H1 (cell line): ENCODE results near the gene GATA1. TPM values are rescaled to one million over a fixed set of nuclear protein-coding genes. Genes with fewer than 3 reads are reported as not detected.
A peak's percentile ranks its signal among the peaks of the same experiment; 100 is the strongest.

Experiments used
- CTCF ChIA-PET: fragments of 300-600 bp; sonication (Branson Sonifier 250); formaldehyde crosslinking; loops from one replicate; lab custom pipeline; 2021; ENCODE audit not compliant: partially characterized antibody; lab: Charles Lee
- POLR2A ChIA-PET: fragments of 300-600 bp; sonication (Branson Sonifier 250); formaldehyde crosslinking; loops from one replicate; lab custom pipeline; 2021; ENCODE audit warnings: inconsistent platforms; ENCODE audit not compliant: partially characterized antibody; lab: Charles Lee
- DNase-seq, 2 experiments: peaks; one replicate each; pipeline versions ENCODE4 v3.0.0 to v3.0.0-alpha.2; 2010 to 2022; ENCODE audit warnings: low spot score in 2 of 2, low read depth in 1 of 2, mixed read lengths in 1 of 2
- FAIRE-seq: peaks from 2 replicates; lab custom pipeline; 2011; peaks lifted over from hg19 to GRCh38; lab: Jason Lieb, UNC
- H2AFZ ChIP-seq: 2 replicates; pipeline ENCODE4 v1.8.1; 2012; ENCODE audit warnings: low read length, inconsistent platforms
- H2AK5ac ChIP-seq: 2 replicates; pipeline ENCODE4 v1.6.1; 2013; ENCODE audit warnings: low read depth, low read length
- H2BK120ac ChIP-seq: replicated peaks from 2 replicates; pipeline ENCODE3; 2013; ENCODE audit warnings: low read depth, low read length, inconsistent platforms
- H2BK12ac ChIP-seq: 2 replicates; pipeline ENCODE4 v1.6.1; 2013; ENCODE audit warnings: low read depth, low read length
- H2BK15ac ChIP-seq: 2 replicates; pipeline ENCODE4 v1.6.1; 2013; ENCODE audit warnings: low read length
- H2BK20ac ChIP-seq: 2 replicates; pipeline ENCODE4 v1.6.1; 2013; ENCODE audit warnings: low read length
- H2BK5ac ChIP-seq: 2 replicates; pipeline ENCODE4 v1.6.1; 2013; ENCODE audit warnings: low read depth, low read length
- H3K14ac ChIP-seq: 2 replicates; pipeline ENCODE4 v1.6.1; 2013; ENCODE audit warnings: inconsistent platforms; ENCODE audit not compliant: insufficient read length
- H3K18ac ChIP-seq: 2 replicates; pipeline ENCODE4 v1.6.1; 2013; ENCODE audit warnings: low read length; ENCODE audit errors: extremely low read depth
- H3K23ac ChIP-seq: 2 replicates; pipeline ENCODE4 v1.6.1; 2013; ENCODE audit warnings: inconsistent platforms; ENCODE audit not compliant: insufficient read length
- H3K23me2 ChIP-seq: 2 replicates; pipeline ENCODE4 v1.6.1; 2013; ENCODE audit warnings: low read depth, low read length
- H3K27ac ChIP-seq: 2 replicates; pipeline ENCODE4 v1.6.1; 2011; ENCODE audit warnings: low read depth, low read length, inconsistent platforms
- H3K27me3 ChIP-seq, 4 experiments: replicated peaks in 1 of 4; 1 replicate in 1 of 4; 2 replicates in 3 of 4; pipeline versions ENCODE4 v1.6.1 to v1.8.1; 2011 to 2013; ENCODE audit warnings: low read length in 3 of 4, mild to moderate bottlenecking in 3 of 4, inconsistent platforms in 2 of 4, mixed read lengths in 2 of 4, moderate library complexity in 1 of 4; ENCODE audit not compliant: control insufficient read depth in 3 of 4, insufficient read depth in 3 of 4; ENCODE audit errors: extremely low read depth in 1 of 4
- H3K36me3 ChIP-seq, 4 experiments: 2 replicates each; pipeline versions ENCODE4 v1.6.1 to v1.8.1; 2011 to 2013; ENCODE audit warnings: mild to moderate bottlenecking in 4 of 4, low read length in 3 of 4, moderate library complexity in 2 of 4, control low read depth in 1 of 4, inconsistent platforms in 1 of 4; ENCODE audit not compliant: insufficient read depth in 4 of 4, control insufficient read depth in 2 of 4
- H3K4ac ChIP-seq: replicated peaks from 2 replicates; pipeline ENCODE3; 2013; ENCODE audit warnings: low read length, low read depth, mixed read lengths, inconsistent platforms; ENCODE audit not compliant: insufficient read length
- H3K4me1 ChIP-seq, 4 experiments: replicated peaks in 1 of 4; 1 replicate in 1 of 4; 2 replicates in 3 of 4; pipeline versions ENCODE4 v1.6.1 to v1.8.1; 2011 to 2013; ENCODE audit warnings: low read length in 3 of 4, inconsistent platforms in 2 of 4, mixed read lengths in 1 of 4; ENCODE audit not compliant: insufficient read depth in 4 of 4, control insufficient read depth in 3 of 4
- H3K4me2 ChIP-seq, 2 experiments: 2 replicates each; pipeline versions ENCODE4 v1.6.1 to v1.8.1; 2011 to 2013; ENCODE audit warnings: low read depth in 2 of 2, low read length in 2 of 2, control low read depth in 1 of 2, inconsistent platforms in 1 of 2, mild to moderate bottlenecking in 1 of 2; ENCODE audit not compliant: insufficient read depth in 1 of 2
- H3K4me3 ChIP-seq, 4 experiments: fragments of 200-600, 300-600 bp in 1 of 4; sonication (generic), shearing (Covaris generic), sonication (Bioruptor Twin) in 1 of 4; 2 replicates each; pipeline versions ENCODE4 v1.5.1 to v1.8.1; 2011 to 2016; ENCODE audit warnings: low read length in 4 of 4, low read depth in 3 of 4, control low read depth in 2 of 4, inconsistent platforms in 2 of 4, mild to moderate bottlenecking in 2 of 4, mixed read lengths in 1 of 4, moderate library complexity in 1 of 4; ENCODE audit not compliant: insufficient read depth in 2 of 4; ENCODE audit errors: extremely low read depth in 1 of 4
- H3K56ac ChIP-seq: replicated peaks from 2 replicates; pipeline ENCODE3; 2013; ENCODE audit warnings: low read depth, mild to moderate bottlenecking, mixed read lengths, low read length, inconsistent platforms; ENCODE audit not compliant: insufficient read length
- H3K79me1 ChIP-seq: 2 replicates; pipeline ENCODE4 v1.6.1; 2013; ENCODE audit warnings: low read depth, low read length, control low read depth
- H3K79me2 ChIP-seq, 2 experiments: 2 replicates each; pipeline versions ENCODE4 v1.6.1 to v1.8.1; 2012 to 2013; ENCODE audit warnings: low read length in 2 of 2, mild to moderate bottlenecking in 2 of 2, inconsistent platforms in 1 of 2; ENCODE audit not compliant: insufficient read depth in 2 of 2, control insufficient read depth in 1 of 2
- H3K9ac ChIP-seq, 4 experiments: replicated peaks in 1 of 4; 1 replicate in 1 of 4; 2 replicates in 3 of 4; pipeline versions ENCODE4 v1.6.1 to v1.8.1; 2011 to 2013; ENCODE audit warnings: low read depth in 3 of 4, low read length in 3 of 4, control low read depth in 2 of 4, mild to moderate bottlenecking in 2 of 4, moderate library complexity in 2 of 4, inconsistent platforms in 1 of 4; ENCODE audit errors: extremely low read depth in 1 of 4
- H3K9me3 ChIP-seq, 2 experiments: 2 replicates each; pipeline versions ENCODE4 v1.6.1 to v1.8.1; 2012 to 2013; ENCODE audit warnings: mild to moderate bottlenecking in 2 of 2, moderate library complexity in 2 of 2, control low read depth in 1 of 2, inconsistent platforms in 1 of 2, low read depth in 1 of 2, low read length in 1 of 2, mixed read lengths in 1 of 2; ENCODE audit not compliant: insufficient read depth in 2 of 2
- H4K20me1 ChIP-seq, 2 experiments: replicated peaks in 1 of 2; 2 replicates each; pipeline versions ENCODE3 to v1.8.1; 2011 to 2013; ENCODE audit warnings: inconsistent platforms in 2 of 2, low read length in 2 of 2, mild to moderate bottlenecking in 1 of 2; ENCODE audit not compliant: insufficient read depth in 2 of 2, control insufficient read depth in 1 of 2
- H4K5ac ChIP-seq: 2 replicates; pipeline ENCODE4 v1.6.1; 2013; ENCODE audit warnings: low read length, low read depth, mixed read lengths, inconsistent platforms; ENCODE audit not compliant: insufficient read length
- H4K8ac ChIP-seq: 2 replicates; pipeline ENCODE4 v1.8.0; 2013; ENCODE audit warnings: mild to moderate bottlenecking, moderate library complexity, low read length, inconsistent platforms; ENCODE audit not compliant: insufficient read depth; ENCODE audit errors: extremely low read depth
- H4K91ac ChIP-seq: replicated peaks from 2 replicates; pipeline ENCODE3; 2013; ENCODE audit warnings: low read length, mixed read lengths, inconsistent platforms; ENCODE audit not compliant: insufficient read length
- NANOG ChIP-seq: IDR thresholded peaks from 2 replicates; pipeline ENCODE4 v1.6.1; 2011; ENCODE audit warnings: low read length, low read depth, mild to moderate bottlenecking, inconsistent platforms; ENCODE audit not compliant: insufficient read depth, poor library complexity, severe bottlenecking
- SIRT6 ChIP-seq: IDR thresholded peaks from one replicate; pipeline ENCODE4 v1.7.1; 2012; ENCODE audit warnings: low read length, inconsistent platforms
- SP2 ChIP-seq: IDR thresholded peaks from 2 replicates; pipeline ENCODE4 v1.6.1; 2012; ENCODE audit warnings: mild to moderate bottlenecking, low read length, inconsistent platforms
- SP4 ChIP-seq: IDR thresholded peaks from 2 replicates; pipeline ENCODE4 v1.6.1; 2012; ENCODE audit warnings: low read length, inconsistent platforms
- WGBS, 2 experiments: shearing (Covaris generic) in 1 of 2; methylation state at CpG; one replicate each; pipeline versions ENCODE4 v1.1.6 to v1.1.7; 2013 to 2015; ENCODE audit warnings: low lambda C conversion rate in 2 of 2, mixed read lengths in 2 of 2, inconsistent platforms in 1 of 2, low coverage in 1 of 2, missing lambda C conversion rate in 1 of 2; ENCODE audit not compliant: insufficient replicate concordance in 2 of 2, insufficient coverage in 1 of 2, insufficient read length in 1 of 2; ENCODE audit errors: extremely low coverage in 1 of 2, missing lambda C conversion rate in 1 of 2; 5-methylcytosine and 5-hydroxymethylcytosine counted together
- polyA plus RNA-seq, 7 experiments: library from polyadenylated mRNA; depleted of rRNA in 3 of 7; stranded (reverse) in 5 of 7; unstranded in 2 of 7; fragments of >200 nt in 5 of 7; fragments of 200-250 nt in 2 of 7; gene quantifications; 1 replicate in 5 of 7; 2 replicates in 1 of 7; 4 replicates in 1 of 7; pipeline versions ENCODE4 v1.2.1 to v1.2.3, GENCODE V29; 2011 to 2013; ENCODE audit warnings: missing spikeins in 2 of 7, mixed read lengths in 2 of 7
- total RNA-seq: library from RNA; stranded (reverse); fragmentation: NEBNext Ultra II Directional; extraction: Animal tissue kit (Norgen Biotek cat#: 25700); gene quantifications from 2 replicates; pipeline ENCODE4 v1.2.1, GENCODE V29; 2021

The GATA1 gene
- total and polyA plus RNA-seq, 2 of the 8 experiments (the other 6 are each of a cell fraction or from before 2014, with no cell fraction given), result 0.05 TPM; not detected in 1

- H4K91ac ChIP-seq, result no peak overlapping the region
- no peak overlapping the region for H2BK12ac ChIP-seq
- no peaks in the 10 kb centered on the region for H4K20me1 ChIP-seq
- H3K4ac ChIP-seq, result no peak overlapping the region
- no peak overlapping the region for H2BK15ac ChIP-seq
- no peaks in the 10 kb centered on the region for H3K4me1 ChIP-seq
- no peak overlapping the region for H2BK20ac ChIP-seq
- no peak overlapping the region for H2AFZ ChIP-seq
- no peak for DNase-seq
- peak overlapping the region; percentile 51; the same call in 1 of the 2 replicates for H4K8ac ChIP-seq
- CTCF ChIA-PET, result no interaction called here
- TF ChIP-seq SIRT6, result no peak
- no peak for TF ChIP-seq NANOG
- TF ChIP-seq SP4, result no peak
- no peak for TF ChIP-seq SP2
- TF ChIP-seq, all 59 proteins: peak for 0
- no peak overlapping the region for H2BK120ac ChIP-seq
- no peaks in the 10 kb centered on the region for H3K9me3 ChIP-seq
- H3K23me2 ChIP-seq, result no peaks in the 10 kb centered on the region
- no peak overlapping the region for H2BK5ac ChIP-seq
- no peak overlapping the region for H3K14ac ChIP-seq
- POLR2A ChIA-PET, result interaction anchor here (0.6 to 0.8 kb wide), 2 partner anchors 139 to 146 kb away, joined by 3 to 6 read pairs; partner anchors contain the start of genes PQBP1 and TIMM17B
- no peak overlapping the region for H3K18ac ChIP-seq
- FAIRE-seq, result no peak
- no peaks in the 10 kb centered on the region for H3K36me3 ChIP-seq
- no peaks in the 10 kb centered on the region for H3K79me1 ChIP-seq
- no peak overlapping the region for H4K5ac ChIP-seq
- H3K4me3 ChIP-seq, result no peak overlapping the region
- no peak overlapping the region for H3K56ac ChIP-seq
- H3K23ac ChIP-seq, result no peak overlapping the region
- no peaks in the 10 kb centered on the region for H3K27me3 ChIP-seq
- H3K79me2 ChIP-seq, result no peaks in the 10 kb centered on the region
- H3K4me2 ChIP-seq, result no peak overlapping the region
- WGBS, 2 experiments, result no CpG with 5 or more reads among the region's 3 CpGs
- H3K27ac ChIP-seq, result no peak overlapping the region
- no peak overlapping the region for H2AK5ac ChIP-seq
- no peak overlapping the region for H3K9ac ChIP-seq
Measured at GRCh38 chrX:48751343-48751742, 35.0 kb upstream of the GATA1 start.
